Ovary (tissue), 9 donors: Measurements from ENCODE around the gene LGI2. TPM values are rescaled to one million over a fixed set of nuclear protein-coding genes. Genes with fewer than 3 reads are reported as not detected.
A peak's percentile ranks its signal among the peaks of the same experiment; 100 is the strongest.

Source experiments
- DNase-seq, 5 donors: peaks; one replicate each; pipeline ENCODE4 v3.0.0-alpha.2; 2019 to 2020
- H3K27ac ChIP-seq, 2 donors: fragments of 200-600 bp; one replicate each; pipeline versions ENCODE4 v1.5.1 to v1.8.0; 2019 to 2022
- H3K27me3 ChIP-seq: fragments of 200-600 bp; one replicate; pipeline ENCODE4 v1.8.0; 2022
- H3K36me3 ChIP-seq: fragments of 200-600 bp; sonication (generic); one replicate; pipeline ENCODE4 v1.5.1; 2019
- H3K4me1 ChIP-seq: one replicate; pipeline ENCODE4 v1.8.1; 2013; ENCODE audit warnings: mild to moderate bottlenecking, moderate library complexity; ENCODE audit not compliant: insufficient read depth
- H3K4me3 ChIP-seq: fragments of 200-600 bp; sonication (generic); one replicate; pipeline ENCODE4 v1.5.1; 2017
- H3K9me3 ChIP-seq, 2 donors: fragments of 200-600 bp in 1 of 2; sonication (generic) in 1 of 2; one replicate each; pipeline versions ENCODE4 v1.5.1 to v1.8.1; 2013 to 2019; ENCODE audit warnings: mild to moderate bottlenecking in 1 of 2, moderate library complexity in 1 of 2
- EP300 ChIP-seq: sonication (generic); formaldehyde crosslinking; IDR thresholded peaks from one replicate; pipeline ENCODE4 v1.6.1; 2017; ENCODE audit warnings: antibody characterized with exemption
- POLR2A ChIP-seq: fragments of 450-650 bp; IDR thresholded peaks from one replicate; pipeline ENCODE4 v1.6.1; 2017; ENCODE audit warnings: antibody characterized with exemption, mild to moderate bottlenecking, moderate library complexity
- WGBS, 3 donors: extraction: QIAGEN DNeasy Blood & Tissue Kit in 1 of 3; methylation state at CpG; one replicate each; pipeline versions ENCODE4 v1.1.5 to v1.1.7; 2013 to 2017; 5-methylcytosine and 5-hydroxymethylcytosine counted together
- intact Hi-C, 4 donors: fragments of 100-400 bp; cut with DNase I; formaldehyde crosslinking; loops; one replicate each; pipeline versions ENCODE4 v1.11.0 to v1.15.1; 2022 to 2023
- polyA plus RNA-seq, 2 donors: library from polyadenylated mRNA; stranded (reverse); fragments of 200-250 nt in 1 of 2; fragments of 350-450 nt in 1 of 2; fragmentation: Illumina TruSeq in 1 of 2; extraction: RNeasy Lipid Tissue Mini Kit (QIAGEN cat#74804) in 1 of 2; gene quantifications; one replicate each; pipeline ENCODE4 v1.2.3, GENCODE V29; 2013 to 2014
- total RNA-seq, 7 donors: library from RNA; depleted of rRNA in 2 of 7; stranded (reverse); fragments of >200 nt in 2 of 7; fragmentation: NEBNext Ultra II Directional in 3 of 7; extraction: Animal tissue kit (Norgen Biotek cat#: 25700) in 3 of 7; gene quantifications; one replicate each; pipeline versions ENCODE4 v1.1.0 to v1.2.4, GENCODE V29; 2016 to 2023
- TF ChIP-seq, protein P1 (sequence below), 3 donors: fragments of 450-650 bp in 2 of 3; fragments of 200-600 bp in 1 of 3; IDR thresholded peaks; one replicate each; pipeline versions ENCODE4 v1.5.1 to v1.8.0; 2016 to 2022; ENCODE audit warnings: antibody characterized with exemption in 3 of 3, mild to moderate bottlenecking in 1 of 3
- donor health status: DM: no; HTN: no; CAD: no; lungs with moderate emphysema.
- donor health status: DM: no; HTN: no; CAD: no.
- donor health status: Bipolar disorder and iron deficiency.
- donor health status: DM: yes; HTN: yes; CAD: no.
- donor health status: DM: no; HTN: no; CAD: no.
- donor health status: DM: yes; HTN: yes; CAD: no.

The LGI2 gene
- total and polyA plus RNA-seq, 9 donors = 0.36 to 19.8 (median 1.9) TPM

GRCh38 chr4:25033526-25033925, 2.8 kb upstream of the LGI2 start:
- H3K27me3 ChIP-seq = no peaks in the 10 kb centered on the region
- no peaks in the 10 kb centered on the region for H3K9me3 ChIP-seq
- TF ChIP-seq, protein P1, sequence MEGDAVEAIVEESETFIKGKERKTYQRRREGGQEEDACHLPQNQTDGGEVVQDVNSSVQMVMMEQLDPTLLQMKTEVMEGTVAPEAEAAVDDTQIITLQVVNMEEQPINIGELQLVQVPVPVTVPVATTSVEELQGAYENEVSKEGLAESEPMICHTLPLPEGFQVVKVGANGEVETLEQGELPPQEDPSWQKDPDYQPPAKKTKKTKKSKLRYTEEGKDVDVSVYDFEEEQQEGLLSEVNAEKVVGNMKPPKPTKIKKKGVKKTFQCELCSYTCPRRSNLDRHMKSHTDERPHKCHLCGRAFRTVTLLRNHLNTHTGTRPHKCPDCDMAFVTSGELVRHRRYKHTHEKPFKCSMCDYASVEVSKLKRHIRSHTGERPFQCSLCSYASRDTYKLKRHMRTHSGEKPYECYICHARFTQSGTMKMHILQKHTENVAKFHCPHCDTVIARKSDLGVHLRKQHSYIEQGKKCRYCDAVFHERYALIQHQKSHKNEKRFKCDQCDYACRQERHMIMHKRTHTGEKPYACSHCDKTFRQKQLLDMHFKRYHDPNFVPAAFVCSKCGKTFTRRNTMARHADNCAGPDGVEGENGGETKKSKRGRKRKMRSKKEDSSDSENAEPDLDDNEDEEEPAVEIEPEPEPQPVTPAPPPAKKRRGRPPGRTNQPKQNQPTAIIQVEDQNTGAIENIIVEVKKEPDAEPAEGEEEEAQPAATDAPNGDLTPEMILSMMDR (IDR thresholded peaks at IDR 0.05) = no peak
- TF ChIP-seq POLR2A (no peak), EP300 (no peak)
- intact Hi-C loops = no loop called here
- DNase-seq = no peak
- no peak overlapping the region for H3K4me3 ChIP-seq
- no peak overlapping the region for H3K27ac ChIP-seq
- no peaks in the 10 kb centered on the region for H3K36me3 ChIP-seq
- peaks cover 4% of the 10 kb centered on the region for H3K4me1 ChIP-seq
- WGBS, 3 donors = 84 to 90% (median 85%) methylated on average over 4 of the region's 4 CpGs

- H3K4me1 ChIP-seq = peaks cover 4% of the 10 kb centered on the region
- TF ChIP-seq EP300 (no peak), POLR2A (no peak)
- H3K4me3 ChIP-seq = no peak overlapping the region
- intact Hi-C loops = no loop called here
- H3K27ac ChIP-seq = no peak overlapping the region
- H3K36me3 ChIP-seq = no peaks in the 10 kb centered on the region
- no peaks in the 10 kb centered on the region for H3K27me3 ChIP-seq
- DNase-seq = no peak
- no peaks in the 10 kb centered on the region for H3K9me3 ChIP-seq
- 77 to 83% (median 81%) methylated on average over 2 of the region's 2 CpGs for WGBS, 3 donors
These were observed 1.4 kb upstream of the LGI2 start for GRCh38 chr4:25032126-25032525.

DNA sequence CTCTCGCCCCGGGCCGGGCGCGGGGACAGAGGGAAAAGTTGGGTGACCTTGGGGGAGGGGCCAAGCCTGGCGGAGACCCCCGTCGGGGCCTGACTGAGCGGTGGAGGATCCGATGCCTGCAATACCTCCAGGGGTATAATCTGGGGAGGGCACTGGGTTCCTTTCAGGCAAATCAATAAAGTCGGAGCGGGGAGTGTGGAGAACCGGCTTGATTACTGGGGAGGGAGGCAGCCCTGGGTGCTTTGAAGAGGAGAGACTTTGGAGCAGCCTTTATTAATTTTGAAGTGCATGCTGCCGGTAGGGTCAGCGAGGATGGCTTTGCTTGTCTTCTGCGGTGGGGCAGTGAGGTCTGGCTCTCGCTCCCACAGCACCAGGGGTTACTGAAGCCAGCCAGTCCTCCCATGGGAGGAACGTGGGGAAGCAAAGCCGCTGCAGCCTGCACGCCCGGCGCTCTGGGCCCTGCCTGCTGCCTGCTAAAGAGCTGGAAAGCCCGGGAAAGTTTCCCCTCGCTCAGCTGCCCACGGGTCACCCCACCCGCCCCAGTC, 403 bp upstream of the LGI2 start:
- peak overlapping the region; percentile 45 to 74 for H3K27ac ChIP-seq
- H3K4me1 ChIP-seq = peaks cover 4% of the 10 kb centered on the region
- H3K36me3 ChIP-seq = no peaks in the 10 kb centered on the region
- DNase-seq = peak; percentile 19 to 58 (median 34)
- WGBS, 3 donors = 1 to 3% (median 1%) methylated on average over 21 to 26 of the region's 26 CpGs
- H3K27me3 ChIP-seq = no peaks in the 10 kb centered on the region
- TF ChIP-seq, protein P1 (IDR thresholded peaks at IDR 0.05) = no peak
- no peak for TF ChIP-seq EP300
- no peak for TF ChIP-seq POLR2A
- H3K9me3 ChIP-seq = no peaks in the 10 kb centered on the region
- peak overlapping the region; percentile 50 for H3K4me3 ChIP-seq
- intact Hi-C loops = no loop called here

- no peaks in the 10 kb centered on the region for H3K36me3 ChIP-seq
- WGBS, 3 donors = 37 to 48% (median 39%) methylated on average over 19 of the region's 19 CpGs
- TF ChIP-seq, protein P1 (IDR thresholded peaks at IDR 0.05) = no peak
- TF ChIP-seq EP300 = no peak
- TF ChIP-seq POLR2A = no peak
- no peaks in the 10 kb centered on the region for H3K9me3 ChIP-seq
- peak overlapping the region; percentile 50 for H3K4me3 ChIP-seq
- peaks cover 4% of the 10 kb centered on the region for H3K4me1 ChIP-seq
- no peaks in the 10 kb centered on the region for H3K27me3 ChIP-seq
- no peak overlapping the region for H3K27ac ChIP-seq
- intact Hi-C loops = no loop called here
- DNase-seq = peak in 1 of 5 donors; percentile 17
These were observed 1.1 kb downstream of the LGI2 start for GRCh38 chr4:25029479-25030276.

DNA sequence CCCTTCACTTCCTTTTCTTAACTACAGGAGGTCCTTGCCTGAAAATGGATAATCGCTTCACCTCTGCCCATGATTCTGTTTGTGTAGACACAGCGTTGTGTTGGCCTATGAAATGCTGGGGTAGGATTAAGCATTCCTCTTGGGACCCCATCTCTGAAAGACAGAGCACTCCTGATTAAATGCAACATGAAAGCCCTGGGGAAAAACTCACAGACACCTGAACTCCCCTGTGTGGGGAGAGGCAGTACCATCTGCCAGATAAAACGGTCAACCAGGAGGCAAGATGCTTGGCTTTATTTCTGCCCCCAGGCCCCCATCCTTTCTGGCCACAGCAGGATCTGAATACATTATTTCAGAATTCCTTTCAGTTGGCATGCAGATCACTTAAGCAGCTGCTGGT, 1.9 kb downstream of the LGI2 start:
- Histone ChIP-seq H3K27ac (no peak overlapping the region), H3K9me3 (no peaks in the 10 kb centered on the region), H3K4me1 (peaks cover 4% of the 10 kb centered on the region), H3K36me3 (no peaks in the 10 kb centered on the region), H3K4me3 (no peak overlapping the region), H3K27me3 (no peaks in the 10 kb centered on the region)
- no peak for DNase-seq
- 93 to 96% (median 94%) methylated on average over 3 of the region's 3 CpGs for WGBS, 3 donors
- TF ChIP-seq, protein P1 (IDR thresholded peaks at IDR 0.05) = no peak
- no peak for TF ChIP-seq EP300
- intact Hi-C loops = no loop called here
